Measurements from ENCODE around the gene TTC31. TPM values are rescaled to one million over a fixed set of nuclear protein-coding genes. Genes with fewer than 3 reads are reported as not detected.
A peak's percentile ranks its signal among the peaks of the same experiment; 100 is the strongest.
"Not testable (repeated sequence)": the region's sequence is repeated elsewhere in the genome, so short reads cannot be mapped to it uniquely, and the experiment has no call there.

The TTC31 gene
- total RNA-seq, 1 donor from 2014 or later, result 23.8 TPM

DNA sequence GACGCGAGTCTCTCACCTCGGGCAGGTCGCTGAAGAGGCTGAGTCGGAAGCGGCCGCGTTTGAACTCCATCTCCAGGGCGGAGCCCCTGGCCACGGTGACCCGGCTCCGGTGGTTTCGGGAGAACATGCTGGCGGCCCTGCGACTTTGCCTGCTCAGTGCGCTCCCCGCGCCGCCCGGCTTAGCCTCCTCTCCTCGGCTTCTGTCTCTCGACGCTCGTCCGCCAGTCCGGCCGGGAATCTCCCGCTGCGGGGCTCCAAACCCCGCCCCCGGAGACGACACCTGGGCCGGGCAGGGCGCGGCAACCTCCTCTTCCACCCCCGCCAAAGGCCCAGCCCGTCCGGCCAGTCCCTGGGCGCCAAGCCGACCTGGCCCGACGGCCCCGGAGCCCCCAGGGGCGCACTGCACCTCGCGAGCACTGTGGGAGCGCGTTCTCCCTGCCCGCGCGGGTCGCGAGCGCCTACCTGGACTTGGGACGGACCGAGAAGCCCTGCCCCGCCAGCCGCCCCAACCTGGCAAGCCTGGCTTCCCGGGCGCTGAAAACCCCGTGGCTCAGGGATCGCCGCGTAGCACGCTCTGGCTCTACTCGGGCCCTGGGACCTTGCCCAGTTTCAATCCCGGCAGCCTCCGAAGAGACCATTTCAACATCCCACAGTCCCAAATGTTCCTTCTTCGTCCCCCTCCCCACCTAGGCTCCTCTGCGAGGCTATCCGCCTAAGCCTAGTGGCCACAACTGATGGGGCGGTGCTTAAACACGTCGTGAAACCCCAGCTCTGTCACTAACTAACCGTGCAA lies 41.0 kb upstream of the TTC31 start, which contains the start of gene RTKN:
RTKN (minus strand) TSS at position 248 of the 793 bp plus-strand sequence; CDS start at position 127, 121 bp downstream.
- Mint-ChIP-seq H3K27ac (ENCODE audit: unreplicated experiment) (peak within 1 kb of the TSS; percentile 98), H3K4me3 (ENCODE audit: unreplicated experiment) (peak within 1 kb of the TSS; percentile 95), H3K9me3 (ENCODE audit: unreplicated experiment) (peaks cover 11% of the 10 kb centered on the region), H3K4me1 (ENCODE audit: low read depth, unreplicated experiment) (peaks cover 26% of the 10 kb centered on the region), H3K27me3 (ENCODE audit: unreplicated experiment) (peaks cover 9% of the 10 kb centered on the region), H3K36me3 (ENCODE audit: unreplicated experiment) (no peaks in the 10 kb centered on the region)
- no peak for TF ChIP-seq CTCF (IDR thresholded peaks at IDR 0.05; ENCODE audit: partially characterized antibody, unreplicated experiment)
- peak; percentile 49 for DNase-seq

DNA sequence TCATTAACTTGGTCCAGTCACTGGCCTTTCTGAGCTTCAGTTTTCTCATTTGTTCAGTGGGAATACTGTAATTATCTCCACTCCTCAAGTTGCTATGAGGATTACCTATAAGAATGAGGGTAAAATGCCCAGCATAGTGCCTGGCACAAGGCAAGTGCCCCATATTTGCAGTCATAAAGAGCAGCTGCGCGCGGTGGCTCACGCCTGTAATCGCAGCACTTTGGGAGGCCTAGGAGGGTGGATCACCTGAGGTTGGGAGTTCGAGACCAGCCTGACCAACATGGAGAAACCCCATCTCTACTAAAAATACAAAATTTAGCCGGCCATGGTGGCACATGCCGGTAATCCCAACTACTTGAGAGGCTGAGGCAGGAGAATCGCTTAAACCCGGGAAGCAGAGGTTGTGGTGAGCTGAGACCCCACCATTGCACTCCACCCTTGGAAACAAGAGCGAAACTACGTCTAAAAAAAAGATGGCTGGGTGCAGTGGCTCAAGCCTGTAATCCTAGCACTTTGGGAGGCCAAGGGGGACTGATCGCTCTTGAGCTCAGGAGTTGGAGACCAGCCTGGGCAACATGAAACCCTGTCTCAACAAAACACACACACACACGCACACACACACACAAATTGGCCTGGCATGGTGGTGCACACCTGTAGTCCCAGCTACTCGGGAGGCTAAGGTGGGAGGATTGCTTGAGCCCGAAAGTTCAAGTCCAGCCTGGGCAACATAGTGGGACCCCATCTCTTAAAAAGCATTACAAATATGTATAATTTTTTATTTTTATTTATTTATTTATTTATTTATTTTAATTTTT lies 40.2 kb upstream of the TTC31 start:
- Mint-ChIP-seq H3K4me3 (ENCODE audit: unreplicated experiment) (peak overlapping the region; percentile 89), H3K4me1 (ENCODE audit: low read depth, unreplicated experiment) (peaks cover 20% of the 10 kb centered on the region)

GRCh38 chr2:74444498-74445318 lies 38.2 kb upstream of the TTC31 start:
- Mint-ChIP-seq H3K27ac (ENCODE audit: unreplicated experiment) (no peak overlapping the region), H3K9me3 (ENCODE audit: unreplicated experiment) (peaks cover 4% of the 10 kb centered on the region)

More for the DNA sequence above, 40.2 kb upstream of the TTC31 start:
- not testable (repeated sequence) for H3K27me3 Mint-ChIP-seq (ENCODE audit: unreplicated experiment); H3K9me3 Mint-ChIP-seq (ENCODE audit: unreplicated experiment); H3K36me3 Mint-ChIP-seq (ENCODE audit: unreplicated experiment); DNase-seq
- H3K27ac Mint-ChIP-seq (ENCODE audit: unreplicated experiment), result peak overlapping the region; percentile 88

GRCh38 chr2:74447230-74447999 lies 35.5 kb upstream of the TTC31 start:
- no peaks in the 10 kb centered on the region for H3K36me3 Mint-ChIP-seq (ENCODE audit: unreplicated experiment)
- H3K27me3 Mint-ChIP-seq (ENCODE audit: unreplicated experiment), result peaks cover 1% of the 10 kb centered on the region
- TF ChIP-seq CTCF (IDR thresholded peaks at IDR 0.05; ENCODE audit: partially characterized antibody, unreplicated experiment), result no peak
- H3K27ac Mint-ChIP-seq (ENCODE audit: unreplicated experiment), result no peak overlapping the region
- H3K9me3 Mint-ChIP-seq (ENCODE audit: unreplicated experiment), result peaks cover 3% of the 10 kb centered on the region
- peaks cover 3% of the 10 kb centered on the region for H3K4me1 Mint-ChIP-seq (ENCODE audit: low read depth, unreplicated experiment)
- H3K4me3 Mint-ChIP-seq (ENCODE audit: unreplicated experiment), result no peak overlapping the region
- DNase-seq, result no peak

More at GRCh38 chr2:74444498-74445318, 38.2 kb upstream of the TTC31 start:
- TF ChIP-seq CTCF (IDR thresholded peaks at IDR 0.05; ENCODE audit: partially characterized antibody, unreplicated experiment), result no peak
- H3K27me3 Mint-ChIP-seq (ENCODE audit: unreplicated experiment), result peaks cover 5% of the 10 kb centered on the region
- no peaks in the 10 kb centered on the region for H3K36me3 Mint-ChIP-seq (ENCODE audit: unreplicated experiment)
- no peak for DNase-seq
- H3K4me1 Mint-ChIP-seq (ENCODE audit: low read depth, unreplicated experiment), result peaks cover 3% of the 10 kb centered on the region
- peak overlapping the region; percentile 20 for H3K4me3 Mint-ChIP-seq (ENCODE audit: unreplicated experiment)

Measured in glutamatergic neuron (in vitro differentiated cells).